HepG2 (cell line): ENCODE results near the gene TRIM8. TPM values are rescaled to one million over a fixed set of nuclear protein-coding genes. Genes with fewer than 3 reads are reported as not detected.

Experiments
- ETV6 ChIP-seq: sonication (generic); formaldehyde crosslinking; conservative IDR thresholded peaks from 2 replicates; pipeline ENCODE4 v1.4.0; 2020; ENCODE audit warnings: missing genetic modification reagents
- FOXO4 ChIP-seq: sonication (generic); formaldehyde crosslinking; conservative IDR thresholded peaks from 2 replicates; pipeline ENCODE4 v1.8.1; 2023; ENCODE audit warnings: missing genetic modification reagents
- GFI1 ChIP-seq: sonication (generic); formaldehyde crosslinking; IDR thresholded peaks from 2 replicates; pipeline ENCODE4 v1.5.0; 2020; ENCODE audit warnings: missing genetic modification reagents, mild to moderate bottlenecking, borderline replicate concordance
- HINFP ChIP-seq: sonication (generic); formaldehyde crosslinking; IDR thresholded peaks from 2 replicates; pipeline ENCODE4 v1.4.0; 2020; ENCODE audit warnings: low read depth, mild to moderate bottlenecking, missing genetic modification reagents
- KLF6 ChIP-seq: IDR thresholded peaks from 2 replicates; pipeline ENCODE4 v1.8.0; 2016; ENCODE audit warnings: missing biosample characterization, missing genetic modification reagents
- MATR3 ChIP-seq: sonication (generic); formaldehyde crosslinking; IDR thresholded peaks from 2 replicates; pipeline ENCODE4 v1.4.0; 2020; ENCODE audit warnings: missing genetic modification reagents
- MED13 ChIP-seq: sonication (generic); formaldehyde crosslinking; IDR thresholded peaks from 2 replicates; pipeline ENCODE4 v1.5.0; 2020; ENCODE audit warnings: missing genetic modification reagents
- PRDM15 ChIP-seq: sonication (generic); formaldehyde crosslinking; IDR thresholded peaks from 2 replicates; pipeline ENCODE4 v1.4.0; 2020; ENCODE audit warnings: missing genetic modification reagents
- SKI ChIP-seq: fragments of 450-650 bp; IDR thresholded peaks from one replicate; pipeline ENCODE4 v1.6.1; 2018; ENCODE audit warnings: mild to moderate bottlenecking; ENCODE audit not compliant: partially characterized antibody
- TAF15 ChIP-seq: fragments of 200-400 bp; formaldehyde crosslinking; IDR thresholded peaks from one replicate; pipeline ENCODE4 v1.6.1; 2018; ENCODE audit warnings: mild to moderate bottlenecking, low read depth, low read length; ENCODE audit not compliant: poor library complexity, severe bottlenecking
- TEAD3 ChIP-seq: optimal IDR thresholded peaks from 2 replicates; pipeline ENCODE3; 2016; ENCODE audit warnings: borderline replicate concordance
- ZBED4 ChIP-seq: sonication (generic); formaldehyde crosslinking; IDR thresholded peaks from 2 replicates; pipeline ENCODE4 v1.4.0; 2020; ENCODE audit warnings: missing genetic modification reagents, borderline replicate concordance
- ZBTB37 ChIP-seq: sonication (generic); formaldehyde crosslinking; IDR thresholded peaks from 2 replicates; pipeline ENCODE4 v1.4.0; 2020; ENCODE audit warnings: mild to moderate bottlenecking, missing genetic modification reagents
- ZFY ChIP-seq: sonication (generic); formaldehyde crosslinking; IDR thresholded peaks from 2 replicates; pipeline ENCODE4 v1.4.0; 2020; ENCODE audit warnings: missing genetic modification reagents
- ZNF101 ChIP-seq: sonication (generic); formaldehyde crosslinking; IDR thresholded peaks from 2 replicates; pipeline ENCODE4 v1.4.0; 2020; ENCODE audit warnings: mild to moderate bottlenecking, low read depth, missing genetic modification reagents, borderline replicate concordance
- ZNF138 ChIP-seq: sonication (generic); formaldehyde crosslinking; IDR thresholded peaks from 2 replicates; pipeline ENCODE4 v1.5.0; 2020; ENCODE audit warnings: mild to moderate bottlenecking, low read depth, missing genetic modification reagents
- ZNF572 ChIP-seq: sonication (generic); formaldehyde crosslinking; IDR thresholded peaks from 2 replicates; pipeline ENCODE4 v1.5.1; 2020; ENCODE audit warnings: mild to moderate bottlenecking, missing genetic modification reagents
- ZNF615 ChIP-seq: sonication (generic); formaldehyde crosslinking; IDR thresholded peaks from 2 replicates; pipeline ENCODE4 v1.5.0; 2020; ENCODE audit warnings: mild to moderate bottlenecking, missing genetic modification reagents, borderline replicate concordance
- polyA plus RNA-seq, 8 experiments: library from polyadenylated mRNA; depleted of rRNA in 3 of 8; stranded (reverse) in 7 of 8; unstranded in 1 of 8; fragments of >200 nt; fragmentation: Illumina TruSeq in 4 of 8; extraction: Trizol in 4 of 8; gene quantifications; 2 replicates each; pipeline versions ENCODE4 v1.2.1 to v1.2.3, GENCODE V29; 2011 to 2016; ENCODE audit warnings: low read depth in 4 of 8, missing spikeins in 1 of 8, mixed read lengths in 1 of 8; ENCODE audit not compliant: insufficient read depth in 1 of 8
- total RNA-seq, 5 experiments: library from RNA; depleted of rRNA; stranded (reverse); fragments of >200 nt; fragmentation: Illumina TruSeq; extraction: Trizol; gene quantifications; 2 replicates each; pipeline ENCODE4 v1.2.3, GENCODE V29; 2016; ENCODE audit warnings: low read depth in 1 of 5

TRIM8 gene
- total and polyA plus RNA-seq, 2 of the 13 experiments (the other 11 are each of a cell fraction or from before 2014, with no cell fraction given) = 38.9 to 66.5 TPM

DNA sequence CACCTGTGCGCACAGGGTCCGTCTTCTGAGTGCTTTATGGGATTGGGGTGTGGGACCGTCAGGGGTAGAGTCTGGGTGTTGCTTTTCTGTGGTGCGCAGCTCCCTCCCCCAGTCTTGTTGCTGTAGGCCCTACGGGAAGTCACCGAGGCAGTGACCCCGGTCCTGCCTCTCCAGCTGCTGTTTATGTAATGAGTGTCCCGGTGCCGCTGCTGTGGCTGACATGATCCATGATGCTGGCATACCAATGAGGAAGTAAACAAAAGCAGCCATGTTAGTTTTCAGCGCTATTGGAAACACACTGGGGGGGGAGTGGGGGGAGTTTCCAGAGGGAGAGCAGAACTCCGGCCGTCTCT lies 1.1 kb downstream of the TRIM8 start (continued):
- no peak for TF ChIP-seq TAF15
- TF ChIP-seq ZNF138 = no peak
- no peak for TF ChIP-seq ZBTB37 (CRISPR knock-in tag)
- TF ChIP-seq HINFP (CRISPR knock-in tag) = no peak
- no peak; the same call in 1 of the 2 replicates for TF ChIP-seq ZBED4 (CRISPR knock-in tag)
- no peak for TF ChIP-seq KLF6 (CRISPR knock-in tag)
- TF ChIP-seq TEAD3 (CRISPR knock-in tag) = peak; percentile 54
- TF ChIP-seq ZNF101 (CRISPR knock-in tag) = no peak
- no peak for TF ChIP-seq ETV6 (CRISPR knock-in tag)
- TF ChIP-seq SKI = peak; percentile 14
- TF ChIP-seq MED13 (CRISPR knock-in tag) = no peak
- TF ChIP-seq GFI1 (CRISPR knock-in tag) = no peak
- no peak for TF ChIP-seq MATR3 (CRISPR knock-in tag)
- TF ChIP-seq ZFY (CRISPR knock-in tag) = no peak
- TF ChIP-seq FOXO4 (CRISPR knock-in tag) = no peak
- no peak for TF ChIP-seq PRDM15 (CRISPR knock-in tag)
- TF ChIP-seq ZNF572 = no peak
- no peak for TF ChIP-seq ZNF615 (CRISPR knock-in tag)
